Measurements from ENCODE around the gene ERF. TPM values are rescaled to one million over a fixed set of nuclear protein-coding genes. Genes with fewer than 3 reads are reported as not detected.

ERF gene
- total and polyA plus RNA-seq, 10 of the 15 experiments (the other 5 are each of a cell fraction or from before 2014, with no cell fraction given), result 0.02 to 51.8 (median 14.4) TPM

DNA sequence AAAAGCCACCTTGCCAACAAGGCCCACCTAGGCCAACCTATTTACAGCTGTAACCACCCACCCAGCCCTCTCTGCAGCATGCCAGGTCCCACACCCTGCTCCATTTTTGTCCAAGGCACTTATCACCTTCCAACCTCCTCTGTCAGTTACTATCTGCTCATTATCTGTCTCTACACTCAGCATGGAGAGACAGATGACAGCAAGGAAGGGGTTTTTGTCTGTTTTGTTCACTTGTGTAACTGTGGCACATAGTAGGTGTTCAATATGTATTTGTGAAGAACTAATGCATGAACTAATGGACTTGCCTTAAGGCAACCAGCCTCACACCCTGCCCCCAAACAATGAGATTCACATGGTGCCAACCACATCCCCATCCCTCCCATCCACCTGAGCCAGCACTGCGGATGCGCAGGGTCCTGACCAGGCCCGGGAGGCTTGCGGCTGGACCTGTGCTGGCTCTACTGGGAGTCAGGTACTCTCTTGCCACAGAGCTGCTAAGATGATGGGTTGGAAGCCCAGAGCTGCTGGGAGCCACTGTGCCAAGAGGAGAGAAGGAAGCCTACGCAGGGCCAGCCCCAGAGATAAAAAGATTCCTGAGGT lies 54.7 kb downstream of the ERF start:
- Histone ChIP-seq H2AFZ (ENCODE audit: control insufficient read depth, low read depth, low read length) (no peak overlapping the region; the same call in 1 of the 2 replicates), H3K36me3 (ENCODE audit: control insufficient read depth in 2 of 2, insufficient read depth in 2 of 2, low read length in 1 of 2) (peaks cover 12 to 33% of the 10 kb centered on the region in 2 experiments), H3K4me2 (ENCODE audit: control insufficient read depth, insufficient read depth) (peak overlapping the region; percentile 90)

More for the DNA sequence above, 54.7 kb downstream of the ERF start:
- DNase-seq (ENCODE audit: low read depth, low spot score), result no peak
- CTCF ChIA-PET, result interaction anchor here (0.5 to 3.0 kb wide), 12 partner anchors 9 to 1855 kb away, joined by 3 to 11 read pairs (median 4); partner anchors contain the start of genes DEDD2, GSK3A, POU2F2 and ZNF526
- H4K20me1 ChIP-seq (ENCODE audit: control insufficient read depth, insufficient read depth), result no peaks in the 10 kb centered on the region
- peaks cover 59% of the 10 kb centered on the region for H3K4me1 ChIP-seq (ENCODE audit: control insufficient read depth, insufficient read depth, low read length)
- TF ChIP-seq SIN3A (IDR thresholded peaks at IDR 0.05; ENCODE audit: low read depth, low read length), result no peak
- no peak for TF ChIP-seq PML (IDR thresholded peaks at IDR 0.05; ENCODE audit: low read length)
- 0 out of 2 replicates have a peak, but pooled peaks have one; percentile 6 for TF ChIP-seq SMC3 (IDR thresholded peaks at IDR 0.05; ENCODE audit: borderline replicate concordance, low read length)
- TF ChIP-seq JUND (IDR thresholded peaks at IDR 0.05; ENCODE audit: low read depth, low read length), result no peak
- TF ChIP-seq, protein P1, sequence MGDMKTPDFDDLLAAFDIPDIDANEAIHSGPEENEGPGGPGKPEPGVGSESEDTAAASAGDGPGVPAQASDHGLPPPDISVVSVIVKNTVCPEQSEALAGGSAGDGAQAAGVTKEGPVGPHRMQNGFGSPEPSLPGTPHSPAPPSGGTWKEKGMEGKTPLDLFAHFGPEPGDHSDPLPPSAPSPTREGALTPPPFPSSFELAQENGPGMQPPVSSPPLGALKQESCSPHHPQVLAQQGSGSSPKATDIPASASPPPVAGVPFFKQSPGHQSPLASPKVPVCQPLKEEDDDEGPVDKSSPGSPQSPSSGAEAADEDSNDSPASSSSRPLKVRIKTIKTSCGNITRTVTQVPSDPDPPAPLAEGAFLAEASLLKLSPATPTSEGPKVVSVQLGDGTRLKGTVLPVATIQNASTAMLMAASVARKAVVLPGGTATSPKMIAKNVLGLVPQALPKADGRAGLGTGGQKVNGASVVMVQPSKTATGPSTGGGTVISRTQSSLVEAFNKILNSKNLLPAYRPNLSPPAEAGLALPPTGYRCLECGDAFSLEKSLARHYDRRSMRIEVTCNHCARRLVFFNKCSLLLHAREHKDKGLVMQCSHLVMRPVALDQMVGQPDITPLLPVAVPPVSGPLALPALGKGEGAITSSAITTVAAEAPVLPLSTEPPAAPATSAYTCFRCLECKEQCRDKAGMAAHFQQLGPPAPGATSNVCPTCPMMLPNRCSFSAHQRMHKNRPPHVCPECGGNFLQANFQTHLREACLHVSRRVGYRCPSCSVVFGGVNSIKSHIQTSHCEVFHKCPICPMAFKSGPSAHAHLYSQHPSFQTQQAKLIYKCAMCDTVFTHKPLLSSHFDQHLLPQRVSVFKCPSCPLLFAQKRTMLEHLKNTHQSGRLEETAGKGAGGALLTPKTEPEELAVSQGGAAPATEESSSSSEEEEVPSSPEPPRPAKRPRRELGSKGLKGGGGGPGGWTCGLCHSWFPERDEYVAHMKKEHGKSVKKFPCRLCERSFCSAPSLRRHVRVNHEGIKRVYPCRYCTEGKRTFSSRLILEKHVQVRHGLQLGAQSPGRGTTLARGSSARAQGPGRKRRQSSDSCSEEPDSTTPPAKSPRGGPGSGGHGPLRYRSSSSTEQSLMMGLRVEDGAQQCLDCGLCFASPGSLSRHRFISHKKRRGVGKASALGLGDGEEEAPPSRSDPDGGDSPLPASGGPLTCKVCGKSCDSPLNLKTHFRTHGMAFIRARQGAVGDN (IDR thresholded peaks at IDR 0.05), result no peak
- no peak for TF ChIP-seq MXI1 (IDR thresholded peaks at IDR 0.05; ENCODE audit: low read depth, low read length)
- TF ChIP-seq CHD4 (IDR thresholded peaks at IDR 0.05), result no peak
- TF ChIP-seq, protein P2, sequence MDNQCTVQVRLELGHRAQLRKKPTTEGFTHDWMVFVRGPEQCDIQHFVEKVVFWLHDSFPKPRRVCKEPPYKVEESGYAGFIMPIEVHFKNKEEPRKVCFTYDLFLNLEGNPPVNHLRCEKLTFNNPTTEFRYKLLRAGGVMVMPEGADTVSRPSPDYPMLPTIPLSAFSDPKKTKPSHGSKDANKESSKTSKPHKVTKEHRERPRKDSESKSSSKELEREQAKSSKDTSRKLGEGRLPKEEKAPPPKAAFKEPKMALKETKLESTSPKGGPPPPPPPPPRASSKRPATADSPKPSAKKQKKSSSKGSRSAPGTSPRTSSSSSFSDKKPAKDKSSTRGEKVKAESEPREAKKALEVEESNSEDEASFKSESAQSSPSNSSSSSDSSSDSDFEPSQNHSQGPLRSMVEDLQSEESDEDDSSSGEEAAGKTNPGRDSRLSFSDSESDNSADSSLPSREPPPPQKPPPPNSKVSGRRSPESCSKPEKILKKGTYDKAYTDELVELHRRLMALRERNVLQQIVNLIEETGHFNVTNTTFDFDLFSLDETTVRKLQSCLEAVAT (IDR thresholded peaks at IDR 0.05), result 0 out of 2 replicates have a peak, but pooled peaks have one; percentile 4
- peak; percentile 9; the same call in 1 of the 2 replicates for TF ChIP-seq NBN (IDR thresholded peaks at IDR 0.05)
- H3K4me3 ChIP-seq, result peak overlapping the region; percentile 41; the same call in 1 of the 2 replicates
- peak overlapping the region; percentile 95 for H3K27ac ChIP-seq (ENCODE audit: control insufficient read depth, insufficient read depth)
- ATAC-seq, result no peak
- POLR2A ChIA-PET, result interaction anchor here (1.0 to 3.4 kb wide), 7 partner anchors 10 to 81 kb away, joined by 3 to 22 read pairs (median 5); partner anchors contain the start of genes DEDD2 and GSK3A
- no peaks in the 10 kb centered on the region for H3K27me3 ChIP-seq (replicated peaks in 1 of 2; ENCODE audit: control insufficient read depth in 2 of 2, insufficient read depth in 2 of 2, low read length in 1 of 2)
- peaks cover 9% of the 10 kb centered on the region for H3K79me2 ChIP-seq (ENCODE audit: control insufficient read depth, insufficient read depth, low read length)
- WGBS (ENCODE audit: insufficient coverage, insufficient replicate concordance, low lambda C conversion rate, missing lambda C conversion rate), result 100% methylated on average over 5 of the region's 5 CpGs
- SMC1A ChIA-PET (ENCODE audit: uncharacterized antibody, unreplicated experiment), result interaction anchor here (0.8 to 6.0 kb wide), 7 partner anchors 20 to 124 kb away, joined by 3 to 23 read pairs (median 5); partner anchors contain the start of genes GSK3A, ZNF526 and ZNF574
- RAD21 ChIA-PET (ENCODE audit: unreplicated experiment), result interaction anchor here (1.1 to 4.6 kb wide), 6 partner anchors 16 to 77 kb away, joined by 3 to 20 read pairs (median 6); partner anchors contain the start of genes GSK3A, POU2F2 and ZNF526
- in situ Hi-C loops (cut with MboI), result no loop called here
- no peak for FAIRE-seq
- no peak overlapping the region; the same call in 1 of the 2 replicates for H3K9ac ChIP-seq (ENCODE audit: control insufficient read depth, insufficient read depth, low read length)
- no peaks in the 10 kb centered on the region; the same call in 2 of the 3 replicates for H3K9me3 ChIP-seq (replicated peaks; ENCODE audit: control insufficient read depth, insufficient read depth, low read length)
- intact Hi-C loops (cut with micrococcal nuclease; ENCODE audit: unreplicated experiment), result loop anchor here (2.0 kb wide), 1 partner anchor 17 kb away; the partner anchor contains the start of gene DEDD2
- BruUV-seq (replicated peaks), result no TSS peak
